ENCODE results near the gene SLC29A1.

SLC29A1 gene

DNA sequence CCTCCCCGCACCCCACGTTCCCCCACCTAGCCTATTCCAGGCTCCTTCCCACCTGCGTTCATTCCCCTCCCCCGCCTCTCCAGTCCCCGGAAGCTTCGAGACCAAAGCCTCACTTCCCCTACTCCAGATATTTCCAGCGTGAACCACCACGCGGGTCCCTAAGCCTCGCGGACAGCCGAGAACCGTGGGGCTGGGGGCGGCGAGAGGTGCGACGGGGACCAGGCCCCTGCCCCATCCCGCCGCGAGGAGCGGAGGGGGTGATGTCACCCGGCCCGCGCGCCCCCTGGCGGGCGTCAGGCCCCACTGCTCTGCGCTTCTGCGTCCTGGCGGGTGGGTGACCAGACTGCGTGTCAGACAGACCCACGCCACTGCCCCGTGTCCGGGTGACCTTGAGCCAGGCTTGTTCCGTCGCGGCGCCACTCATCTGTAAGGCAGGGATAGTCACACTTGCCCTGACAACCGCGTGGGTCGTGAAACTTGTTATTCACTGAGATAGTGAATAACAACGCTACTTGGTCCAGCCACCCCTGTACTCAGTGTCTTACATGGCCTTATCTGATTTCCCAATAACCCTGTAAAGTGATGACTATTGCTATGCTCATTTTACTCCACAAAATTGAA lies 14.5 kb downstream of the SLC29A1 start:
- FAIRE-seq, result no peak

DNA sequence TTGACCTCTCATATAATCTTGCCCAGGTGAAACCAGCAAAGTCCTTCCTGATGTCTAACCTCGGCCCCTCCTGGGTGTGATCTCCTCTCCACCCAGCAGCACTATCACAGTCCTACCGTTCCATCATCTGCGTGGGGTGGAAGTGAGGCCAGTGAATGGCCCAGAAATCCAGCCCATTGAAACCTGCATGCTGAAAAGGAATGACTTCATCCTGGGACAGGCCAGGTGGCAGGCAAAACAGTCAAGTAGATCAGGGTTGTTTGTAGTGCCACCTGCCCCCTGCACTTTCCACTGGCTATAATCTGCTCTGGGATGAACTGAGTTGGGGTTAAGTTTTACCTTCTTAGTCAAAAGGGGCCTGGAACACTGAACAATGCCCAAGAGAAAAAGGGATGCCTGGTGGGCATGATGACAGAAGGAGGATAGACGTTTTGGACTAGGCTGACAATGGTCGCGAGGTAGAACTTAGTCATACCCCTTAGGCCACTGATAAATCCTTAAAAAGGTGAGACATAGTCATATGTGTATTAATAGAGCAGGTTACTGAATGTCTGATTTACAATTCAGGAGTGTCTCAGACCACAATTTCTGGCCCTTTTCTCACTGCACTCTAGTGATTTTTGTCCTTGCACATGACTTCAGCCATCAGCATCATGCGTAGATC lies 15.4 kb downstream of the SLC29A1 start:
- no peak for FAIRE-seq

DNA sequence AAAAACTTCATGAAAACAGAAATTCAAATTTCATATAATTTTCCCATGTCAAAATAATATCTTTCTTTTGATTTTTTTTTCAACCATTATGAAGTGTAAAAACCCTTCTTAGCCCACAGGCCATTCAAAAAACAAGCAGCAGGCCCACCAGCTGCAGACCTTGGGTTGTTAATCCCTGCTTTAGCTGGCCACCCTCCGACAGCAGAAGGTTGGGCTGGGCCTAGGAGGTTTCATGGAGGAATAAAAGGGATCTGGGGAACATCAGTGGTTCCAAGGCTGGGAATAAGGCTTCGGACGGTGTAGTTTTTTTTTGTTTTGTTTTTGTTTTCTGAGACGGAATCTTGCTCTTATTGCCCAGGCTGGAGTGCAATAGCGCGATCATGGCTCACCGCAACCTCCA lies 19.9 kb downstream of the SLC29A1 start:
- FAIRE-seq, result no peak

DNA sequence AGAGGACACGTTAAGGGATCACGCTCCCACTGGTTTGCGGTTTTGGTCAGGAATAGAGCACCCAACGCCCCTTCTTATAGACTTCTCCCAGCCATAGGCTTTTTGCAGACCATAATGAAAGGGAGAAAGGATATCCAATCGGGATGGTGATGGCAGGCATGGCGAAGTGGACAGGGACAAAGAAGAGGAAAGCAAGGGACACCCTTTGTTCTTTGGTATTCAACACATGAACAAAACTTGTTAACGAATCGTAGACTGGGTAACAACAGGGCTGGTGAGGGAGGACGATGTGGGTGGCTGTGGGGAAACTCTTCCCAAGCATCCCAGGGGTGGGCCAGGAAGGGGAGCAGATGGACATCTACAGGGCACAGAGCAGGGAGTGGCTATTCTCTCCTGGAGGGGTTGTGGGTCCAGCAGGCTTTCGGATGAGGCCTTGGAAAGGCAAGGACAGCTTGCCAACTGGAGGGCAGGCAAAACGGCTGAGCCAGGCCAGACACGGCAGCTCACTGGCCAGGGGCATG lies 22.1 kb downstream of the SLC29A1 start:
- FAIRE-seq, result no peak

DNA sequence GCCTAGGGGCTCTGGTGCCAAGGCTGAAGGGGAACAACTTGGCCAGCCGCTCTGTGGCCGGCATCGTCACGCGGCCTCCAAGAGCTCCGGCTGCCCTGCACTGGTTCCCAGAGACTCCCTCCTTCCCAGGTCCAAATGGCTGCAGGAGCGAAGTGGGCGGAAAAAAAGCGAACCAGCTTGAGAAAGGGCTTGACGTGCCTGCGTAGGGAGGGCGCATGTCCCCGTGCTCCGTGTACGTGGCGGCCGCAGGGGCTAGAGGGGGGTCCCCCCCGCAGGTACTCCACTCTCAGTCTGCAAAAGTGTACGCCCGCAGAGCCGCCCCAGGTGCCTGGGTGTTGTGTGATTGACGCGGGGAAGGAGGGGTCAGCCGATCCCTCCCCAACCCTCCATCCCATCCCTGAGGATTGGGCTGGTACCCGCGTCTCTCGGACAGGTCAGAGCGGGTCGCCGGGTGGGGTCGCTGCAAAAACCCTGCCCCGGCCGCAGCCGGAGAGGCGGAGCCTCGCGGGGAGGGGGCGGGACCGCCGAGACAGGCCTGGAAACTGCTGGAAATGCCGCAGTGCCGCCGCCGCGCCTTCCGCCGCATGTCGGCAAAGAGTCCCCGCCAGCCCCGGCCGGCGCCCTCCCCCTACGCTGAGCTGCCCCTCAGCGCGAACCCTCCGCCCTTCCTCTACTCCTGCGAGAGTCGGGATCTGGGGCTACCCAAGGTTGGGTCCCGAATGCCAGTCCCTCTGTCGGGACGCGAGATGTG lies 22.7 kb downstream of the SLC29A1 start:
- FAIRE-seq, result no peak

DNA sequence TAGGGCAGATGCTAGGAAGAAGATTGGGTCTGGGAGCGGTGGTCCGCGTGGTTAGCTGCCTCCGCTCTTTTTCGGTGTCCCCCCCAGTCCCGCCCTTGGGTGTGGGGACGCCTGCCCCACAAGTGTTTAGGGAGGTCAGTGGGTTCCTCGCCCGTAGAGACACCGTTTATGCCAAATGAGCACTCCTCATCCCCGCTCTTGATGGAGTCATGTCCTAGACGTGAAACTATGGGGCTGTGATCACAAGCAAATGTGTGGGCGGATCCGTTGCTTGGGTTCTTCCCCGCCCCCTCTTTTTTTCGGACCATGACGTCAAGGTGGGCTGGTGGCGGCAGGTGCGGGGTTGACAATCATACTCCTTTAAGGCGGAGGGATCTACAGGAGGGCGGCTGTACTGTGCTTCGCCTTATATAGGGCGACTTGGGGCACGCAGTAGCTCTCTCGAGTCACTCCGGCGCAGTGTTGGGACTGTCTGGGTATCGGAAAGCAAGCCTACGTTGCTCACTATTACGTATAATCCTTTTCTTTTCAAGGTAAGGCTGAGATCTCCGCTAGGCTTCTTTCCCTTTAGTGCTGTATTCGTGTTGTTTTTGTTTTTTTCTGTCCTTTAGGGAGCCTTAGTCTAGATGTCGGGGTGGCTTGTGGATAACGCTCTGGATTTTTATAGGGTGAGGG lies 23.4 kb downstream of the SLC29A1 start, which contains the start of gene HSP90AB1:
Gene HSP90AB1, plus strand, starts transcription at position 439 of the 675 bp plus-strand sequence. CDS start 1,529 bp downstream, outside the sequence.
- no peak for FAIRE-seq

DNA sequence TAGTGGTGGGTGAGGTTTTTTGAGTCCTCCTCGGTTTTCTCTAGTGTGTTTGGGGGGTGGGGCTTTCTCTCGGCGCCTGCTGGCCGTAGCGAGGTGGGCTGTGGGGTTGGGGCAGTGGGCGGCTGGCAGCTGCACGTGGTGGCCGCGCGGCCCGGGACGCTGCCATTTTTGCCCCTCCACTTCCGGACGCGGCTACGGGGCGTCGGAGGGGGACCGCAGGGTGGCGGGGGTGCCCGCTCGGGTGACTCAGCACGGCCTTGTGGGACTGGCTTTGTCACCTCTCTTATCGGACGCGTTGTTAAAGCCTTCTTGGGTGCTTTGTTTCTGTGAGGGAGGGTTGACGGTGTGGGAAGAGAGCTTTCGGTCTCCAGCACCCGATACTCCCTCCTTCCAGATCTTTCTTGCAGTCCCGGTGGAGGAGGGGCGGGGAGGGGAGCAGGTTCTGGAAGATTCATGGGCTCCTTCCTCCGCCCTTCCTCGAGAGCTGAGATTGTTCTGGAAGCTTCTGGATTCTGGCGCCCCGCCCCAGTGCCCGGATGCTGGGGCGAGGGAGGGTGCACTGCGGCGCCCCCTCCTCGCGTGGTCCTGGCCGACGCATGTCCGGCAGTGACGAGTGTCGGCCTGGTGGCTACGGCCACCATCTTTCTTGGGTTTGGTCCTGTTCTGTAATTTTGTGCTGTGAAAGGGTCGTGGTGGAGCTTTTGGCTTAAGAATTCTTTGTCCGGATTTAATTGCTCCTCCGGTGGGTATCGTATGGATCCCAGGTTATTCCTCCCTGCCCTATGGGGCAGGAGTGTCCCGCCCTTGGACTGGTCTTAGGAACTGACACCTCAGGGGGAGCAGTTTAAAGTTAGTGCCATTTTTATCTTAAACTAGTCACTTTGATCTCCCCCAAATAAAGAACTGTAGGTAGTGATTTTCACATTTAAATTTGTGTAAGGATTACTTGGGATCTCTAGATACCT lies 24.2 kb downstream of the SLC29A1 start:
- FAIRE-seq, result no peak

DNA sequence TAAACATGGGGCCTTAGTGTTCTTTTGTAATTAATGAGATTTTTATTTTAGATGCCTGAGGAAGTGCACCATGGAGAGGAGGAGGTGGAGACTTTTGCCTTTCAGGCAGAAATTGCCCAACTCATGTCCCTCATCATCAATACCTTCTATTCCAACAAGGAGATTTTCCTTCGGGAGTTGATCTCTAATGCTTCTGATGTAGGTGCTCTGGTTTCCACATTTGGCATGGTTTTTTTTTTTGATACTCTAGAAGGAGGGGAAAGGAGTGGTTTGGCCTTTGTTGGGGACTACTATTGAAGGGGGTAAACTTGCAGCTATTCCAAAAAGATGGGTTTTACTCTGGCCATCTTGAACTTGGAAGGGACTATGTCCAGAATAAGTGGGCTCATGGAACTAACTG lies 25.2 kb downstream of the SLC29A1 start:
- no peak for FAIRE-seq

DNA sequence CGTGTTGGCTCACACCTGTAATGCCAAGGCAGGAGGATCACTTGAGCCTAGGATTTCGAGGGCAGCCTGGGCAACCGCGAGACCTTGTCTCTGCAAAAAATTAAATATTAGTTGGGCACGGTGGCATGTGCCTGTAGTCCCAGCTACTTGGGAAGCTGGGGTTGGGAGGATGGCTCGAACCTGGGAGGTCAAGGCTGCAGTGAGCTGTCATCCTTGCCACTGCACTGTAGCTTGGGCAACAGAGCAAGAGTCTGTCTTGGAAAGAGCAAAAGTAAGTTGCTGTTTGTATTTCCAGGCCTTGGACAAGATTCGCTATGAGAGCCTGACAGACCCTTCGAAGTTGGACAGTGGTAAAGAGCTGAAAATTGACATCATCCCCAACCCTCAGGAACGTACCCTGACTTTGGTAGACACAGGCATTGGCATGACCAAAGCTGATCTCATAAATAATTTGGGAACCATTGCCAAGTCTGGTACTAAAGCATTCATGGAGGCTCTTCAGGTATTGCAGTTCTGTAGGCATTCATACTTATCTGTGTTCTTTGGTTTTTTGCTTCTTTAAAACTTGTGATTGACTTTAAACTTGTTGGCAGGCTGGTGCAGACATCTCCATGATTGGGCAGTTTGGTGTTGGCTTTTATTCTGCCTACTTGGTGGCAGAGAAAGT lies 25.8 kb downstream of the SLC29A1 start:
- no peak for FAIRE-seq

DNA sequence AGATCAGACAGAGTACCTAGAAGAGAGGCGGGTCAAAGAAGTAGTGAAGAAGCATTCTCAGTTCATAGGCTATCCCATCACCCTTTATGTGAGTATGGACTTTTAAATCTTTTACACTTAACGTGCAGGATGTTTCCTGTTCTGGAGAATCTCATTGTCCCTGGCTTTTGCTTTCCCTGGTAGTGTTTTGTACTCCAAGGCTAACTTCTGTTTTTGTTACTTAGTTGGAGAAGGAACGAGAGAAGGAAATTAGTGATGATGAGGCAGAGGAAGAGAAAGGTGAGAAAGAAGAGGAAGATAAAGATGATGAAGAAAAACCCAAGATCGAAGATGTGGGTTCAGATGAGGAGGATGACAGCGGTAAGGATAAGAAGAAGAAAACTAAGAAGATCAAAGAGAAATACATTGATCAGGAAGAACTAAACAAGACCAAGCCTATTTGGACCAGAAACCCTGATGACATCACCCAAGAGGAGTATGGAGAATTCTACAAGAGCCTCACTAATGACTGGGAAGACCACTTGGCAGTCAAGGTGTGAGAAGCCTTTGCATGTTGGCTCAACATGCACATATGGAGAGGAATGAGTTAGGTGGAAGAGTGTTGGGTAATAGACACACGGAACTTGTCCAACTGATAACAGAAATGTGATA lies 26.8 kb downstream of the SLC29A1 start:
- no peak for FAIRE-seq

DNA sequence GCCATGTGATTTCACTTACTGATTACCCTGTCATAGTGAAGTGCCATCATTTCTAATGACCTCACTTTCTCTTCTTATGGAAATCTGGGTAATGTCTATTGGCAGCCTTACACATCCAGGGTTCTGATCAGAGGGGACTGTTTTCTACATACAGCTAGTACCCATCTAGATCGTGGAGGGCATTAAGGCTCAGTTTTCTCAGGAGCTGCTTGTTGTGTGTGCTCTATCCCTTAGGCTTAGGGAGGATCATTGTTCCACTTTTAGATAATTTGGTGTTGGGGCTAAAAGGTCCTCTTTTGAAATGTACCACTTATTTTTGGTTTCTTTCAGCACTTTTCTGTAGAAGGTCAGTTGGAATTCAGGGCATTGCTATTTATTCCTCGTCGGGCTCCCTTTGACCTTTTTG lies 27.3 kb downstream of the SLC29A1 start:
- no peak for FAIRE-seq

DNA sequence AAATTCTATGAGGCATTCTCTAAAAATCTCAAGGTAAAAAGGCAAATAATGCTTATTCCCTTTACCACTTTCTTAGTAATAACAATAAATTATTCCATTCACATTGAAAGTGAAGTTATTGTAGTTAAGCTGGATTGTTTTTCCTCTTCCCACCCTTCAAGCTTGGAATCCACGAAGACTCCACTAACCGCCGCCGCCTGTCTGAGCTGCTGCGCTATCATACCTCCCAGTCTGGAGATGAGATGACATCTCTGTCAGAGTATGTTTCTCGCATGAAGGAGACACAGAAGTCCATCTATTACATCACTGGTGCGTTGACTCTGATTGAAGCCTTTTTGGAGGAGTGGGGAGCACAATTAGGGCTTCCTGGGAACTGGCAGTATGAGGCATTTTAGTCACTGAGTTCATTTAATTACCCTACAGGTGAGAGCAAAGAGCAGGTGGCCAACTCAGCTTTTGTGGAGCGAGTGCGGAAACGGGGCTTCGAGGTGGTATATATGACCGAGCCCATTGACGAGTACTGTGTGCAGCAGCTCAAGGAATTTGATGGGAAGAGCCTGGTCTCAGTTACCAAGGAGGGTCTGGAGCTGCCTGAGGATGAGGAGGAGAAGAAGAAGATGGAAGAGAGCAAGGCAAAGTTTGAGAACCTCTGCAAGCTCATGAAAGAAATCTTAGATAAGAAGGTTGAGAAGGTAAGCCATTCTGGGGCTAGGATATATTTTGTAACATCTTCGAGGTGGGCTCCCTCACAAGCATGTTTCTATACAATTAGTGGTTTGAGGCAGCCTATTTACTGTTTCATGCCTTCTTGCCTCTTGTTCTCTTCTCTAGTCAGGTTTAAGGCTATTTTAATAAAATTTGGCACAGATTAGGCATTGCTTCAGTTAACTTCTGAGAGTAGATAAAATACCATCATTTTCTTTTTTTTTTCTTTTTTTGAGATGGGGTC lies 28.5 kb downstream of the SLC29A1 start:
- FAIRE-seq, result no peak

DNA sequence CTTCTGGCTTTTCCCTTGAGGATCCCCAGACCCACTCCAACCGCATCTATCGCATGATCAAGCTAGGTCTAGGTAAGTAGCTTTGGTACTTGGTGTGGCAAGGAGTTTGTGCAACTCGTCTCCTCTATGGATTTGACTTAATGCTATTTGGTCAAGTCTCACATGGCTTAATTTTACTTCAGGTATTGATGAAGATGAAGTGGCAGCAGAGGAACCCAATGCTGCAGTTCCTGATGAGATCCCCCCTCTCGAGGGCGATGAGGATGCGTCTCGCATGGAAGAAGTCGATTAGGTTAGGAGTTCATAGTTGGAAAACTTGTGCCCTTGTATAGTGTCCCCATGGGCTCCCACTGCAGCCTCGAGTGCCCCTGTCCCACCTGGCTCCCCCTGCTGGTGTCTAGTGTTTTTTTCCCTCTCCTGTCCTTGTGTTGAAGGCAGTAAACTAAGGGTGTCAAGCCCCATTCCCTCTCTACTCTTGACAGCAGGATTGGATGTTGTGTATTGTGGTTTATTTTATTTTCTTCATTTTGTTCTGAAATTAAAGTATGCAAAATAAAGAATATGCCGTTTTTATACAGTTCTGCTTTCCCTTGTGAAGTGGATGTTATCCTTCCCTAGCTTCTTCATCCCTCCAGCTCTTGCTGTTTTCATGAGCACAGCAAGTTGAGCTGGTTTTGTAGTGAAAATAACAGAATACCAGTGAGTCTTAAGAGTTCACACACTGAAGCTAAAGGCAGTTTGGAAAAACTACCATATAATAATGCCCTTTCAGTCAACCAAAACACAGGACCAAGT lies 30.1 kb downstream of the SLC29A1 start:
- no peak for FAIRE-seq

DNA sequence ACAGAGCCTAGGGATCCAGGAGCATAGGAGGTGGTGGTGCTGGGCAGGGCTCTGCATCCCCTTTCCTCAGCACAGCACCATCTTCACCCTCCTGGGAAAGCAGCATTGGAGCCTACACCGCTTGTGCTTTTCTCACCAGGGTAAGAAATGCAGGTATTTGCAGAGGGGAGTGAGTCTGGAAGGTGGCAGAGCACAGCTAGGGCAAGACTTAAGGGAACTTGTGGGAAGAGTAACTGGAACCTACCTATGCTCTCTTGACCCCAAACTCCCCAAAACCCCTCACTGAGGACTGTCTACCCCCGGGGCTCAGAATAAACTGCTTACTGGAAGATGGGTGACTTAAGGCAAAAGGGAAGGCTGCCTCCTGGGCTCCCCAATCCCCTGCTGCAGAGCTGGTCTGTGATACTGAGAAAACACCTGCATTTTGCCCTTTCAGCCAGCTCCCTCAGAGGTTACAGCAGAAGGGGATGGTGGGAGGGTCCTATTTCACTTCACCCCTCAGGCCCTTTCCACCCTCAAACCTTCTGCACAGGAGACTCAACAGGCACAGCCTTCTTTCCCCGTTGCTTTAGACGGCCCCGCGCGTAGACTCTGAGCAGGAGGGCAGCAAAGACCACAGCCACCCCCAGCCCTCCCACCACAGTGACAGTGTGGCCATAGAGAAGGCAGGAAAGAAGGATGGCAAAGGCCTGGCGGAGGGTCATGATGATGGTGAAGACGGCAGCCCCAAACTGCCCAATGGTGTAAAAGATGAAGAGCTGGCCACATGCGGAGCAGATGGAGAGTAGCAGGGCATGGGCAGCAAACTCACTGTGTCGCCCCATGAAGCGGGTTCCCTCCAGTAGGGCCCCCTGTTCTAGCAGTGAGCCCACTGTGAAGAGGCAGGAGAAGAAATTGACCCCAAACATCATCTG lies 31.1 kb downstream of the SLC29A1 start:
- no peak for FAIRE-seq

DNA sequence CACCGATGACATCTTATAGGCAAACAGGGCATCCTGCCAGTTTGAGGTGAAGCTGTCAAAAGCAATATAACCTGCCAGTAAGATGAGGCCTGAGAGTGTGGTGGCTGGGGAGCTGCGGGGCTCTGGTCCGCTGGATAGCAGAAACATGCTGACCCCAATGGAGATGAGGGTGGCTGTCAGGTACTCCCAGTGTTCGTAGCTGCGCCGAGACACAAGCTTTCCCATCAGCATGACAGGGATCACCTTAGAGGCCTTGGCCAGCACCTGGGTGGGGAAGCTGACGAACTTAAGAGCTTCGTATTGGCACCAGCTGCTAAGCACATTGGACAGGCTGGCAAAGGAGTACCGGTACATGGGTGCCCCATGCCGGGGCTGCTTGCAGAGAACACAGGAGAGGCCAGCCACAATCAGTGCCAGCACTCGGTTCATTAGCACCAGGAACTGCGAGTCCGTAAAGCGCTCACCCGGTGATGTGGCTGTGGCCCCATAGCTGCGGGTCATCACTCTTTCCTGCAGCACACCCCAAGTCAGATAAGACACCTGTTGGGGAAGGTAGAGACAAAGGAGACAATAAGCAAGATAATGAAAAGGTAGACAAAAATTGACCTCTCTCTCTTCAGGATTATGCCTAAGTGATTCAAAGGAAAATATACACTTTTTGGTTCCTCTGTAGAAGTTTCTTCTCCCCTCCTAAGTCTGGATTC lies 31.9 kb downstream of the SLC29A1 start:
- FAIRE-seq, result no peak

DNA sequence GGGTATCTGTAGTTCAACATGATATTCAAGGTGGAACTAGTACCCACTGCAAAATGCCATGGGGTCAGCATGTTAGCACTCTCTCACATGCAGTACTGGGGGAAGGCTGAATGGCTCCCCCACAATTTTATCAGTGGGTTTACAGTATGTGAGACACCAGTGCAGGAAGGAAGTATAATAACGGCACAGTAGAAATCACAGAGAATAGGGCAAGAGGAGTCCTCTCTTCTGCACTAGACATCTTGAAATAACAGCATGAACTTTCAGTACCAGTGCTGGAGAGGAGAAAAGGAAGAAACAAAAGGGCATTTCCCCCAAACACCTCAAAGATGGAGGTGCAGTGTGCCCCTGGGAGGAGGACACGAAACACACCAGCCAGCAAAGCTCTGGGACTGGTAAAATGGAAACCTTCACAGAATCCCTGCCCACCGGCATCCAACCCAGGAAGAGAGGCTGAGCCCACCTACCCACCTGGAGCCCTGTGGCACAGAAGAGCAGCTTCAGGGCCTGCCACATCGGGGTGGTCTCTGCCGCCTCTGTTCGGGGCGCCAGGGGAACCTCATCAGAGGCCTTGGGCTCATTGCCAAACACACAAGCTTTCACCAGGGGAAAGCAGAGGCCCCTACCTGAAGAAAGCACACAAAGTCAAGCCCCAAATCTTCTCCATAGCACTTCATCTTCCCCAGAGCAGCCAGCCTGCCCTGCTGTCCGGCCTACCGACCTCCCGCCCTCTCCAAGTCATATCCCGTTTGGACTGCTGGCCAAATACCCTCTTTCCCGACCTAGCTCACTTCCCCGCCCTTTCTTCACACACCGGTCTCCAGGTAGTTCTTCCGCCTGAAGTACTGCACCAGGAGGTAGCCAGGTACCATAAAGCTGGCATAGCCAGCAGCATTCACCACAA lies 32.7 kb downstream of the SLC29A1 start:
- no peak for FAIRE-seq
